HTERT RPE-1 (cell line): Measurements from ENCODE around the gene SLC25A28.

Experiments
- in situ Hi-C: fragments of 300-500 bp; cut with MboI; formaldehyde crosslinking; loops from 4 replicates; pipeline ENCODE4 v1.14.3; 2020; ENCODE audit warnings: low sequenced_read_pairs

Gene SLC25A28, protein sequence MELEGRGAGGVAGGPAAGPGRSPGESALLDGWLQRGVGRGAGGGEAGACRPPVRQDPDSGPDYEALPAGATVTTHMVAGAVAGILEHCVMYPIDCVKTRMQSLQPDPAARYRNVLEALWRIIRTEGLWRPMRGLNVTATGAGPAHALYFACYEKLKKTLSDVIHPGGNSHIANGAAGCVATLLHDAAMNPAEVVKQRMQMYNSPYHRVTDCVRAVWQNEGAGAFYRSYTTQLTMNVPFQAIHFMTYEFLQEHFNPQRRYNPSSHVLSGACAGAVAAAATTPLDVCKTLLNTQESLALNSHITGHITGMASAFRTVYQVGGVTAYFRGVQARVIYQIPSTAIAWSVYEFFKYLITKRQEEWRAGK

GRCh38 chr10:99619851-99620710 is at the start of gene SLC25A28:
SLC25A28 (minus strand) TSS chr10:99620439; CDS start chr10:99620335, 104 bp downstream.
- in situ Hi-C loops: no loop called here

- in situ Hi-C loops: no loop called here
Observed at GRCh38 chr10:99667108-99667751, 47.0 kb upstream of the SLC25A28 start.

DNA sequence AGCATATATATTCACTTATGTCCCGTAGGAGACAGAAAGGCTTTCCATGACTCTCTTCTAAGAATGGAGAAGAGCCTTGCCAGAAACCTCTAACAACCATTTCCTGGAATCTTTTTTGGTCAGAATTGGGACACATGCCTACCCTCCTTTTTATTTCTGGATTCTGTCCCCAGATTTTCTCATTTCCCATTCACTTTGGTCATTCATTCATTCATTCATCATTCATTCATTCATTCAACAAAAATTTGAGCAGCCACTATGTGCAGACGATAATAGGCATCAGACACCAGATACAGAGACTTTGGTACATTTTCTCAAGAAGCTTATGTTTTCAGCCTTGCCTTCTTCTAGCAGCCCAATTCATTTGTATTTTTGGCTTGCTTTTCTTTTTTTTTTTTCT is 45.1 kb upstream of the SLC25A28 start:
- in situ Hi-C loops: no loop called here

DNA sequence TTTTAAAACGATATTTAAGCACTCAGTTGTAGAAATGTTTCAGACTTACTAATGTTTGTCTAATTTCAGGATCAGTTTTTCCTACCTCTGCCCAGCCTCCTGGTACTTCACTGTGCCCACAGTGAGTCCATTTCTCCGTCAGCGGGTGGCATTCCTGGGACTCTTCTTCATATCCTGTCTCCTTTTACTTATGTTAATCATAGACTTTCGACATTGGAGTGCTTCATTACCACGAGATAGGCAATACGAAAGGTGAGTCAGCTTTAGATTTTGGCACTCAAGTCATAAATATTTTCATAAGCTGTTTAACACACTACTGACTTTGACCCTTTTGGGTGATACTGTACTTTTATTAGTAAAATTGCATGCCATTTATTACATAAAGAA is 41.1 kb upstream of the SLC25A28 start:
- in situ Hi-C loops: no loop called here

DNA sequence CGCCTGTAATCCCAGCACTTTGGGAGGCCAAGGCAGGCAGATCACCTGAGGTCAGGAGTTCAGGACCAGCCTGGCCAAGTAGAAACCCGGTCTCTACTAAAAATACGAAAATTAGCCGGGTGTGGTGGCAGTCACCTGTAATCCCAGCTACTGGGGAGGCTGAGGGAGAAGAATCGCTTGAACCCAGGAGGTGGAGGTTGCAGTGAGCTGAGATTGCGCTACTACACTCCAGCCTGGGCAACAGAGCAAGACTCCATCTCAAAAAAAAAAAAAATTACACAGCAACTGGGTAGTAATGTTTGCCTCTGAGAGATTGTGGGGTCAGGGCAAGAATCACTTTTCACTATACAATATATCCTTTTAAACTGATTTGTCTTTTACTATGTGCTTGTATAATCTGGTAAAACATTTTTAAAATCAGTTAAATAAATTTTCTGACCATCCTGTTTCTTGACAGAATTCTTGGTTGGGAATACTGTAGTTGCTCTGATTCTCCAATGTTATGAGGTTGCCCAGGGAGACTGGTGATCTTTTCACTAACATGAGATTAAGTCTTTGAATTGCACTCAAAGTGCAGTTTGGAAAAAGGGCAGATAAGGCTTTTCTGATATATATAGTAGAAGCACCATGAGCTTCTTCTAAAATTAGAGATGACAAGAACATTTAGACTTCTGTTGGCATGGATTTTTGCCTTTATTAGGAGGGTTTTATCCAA is 40.6 kb upstream of the SLC25A28 start:
- in situ Hi-C loops: no loop called here

DNA sequence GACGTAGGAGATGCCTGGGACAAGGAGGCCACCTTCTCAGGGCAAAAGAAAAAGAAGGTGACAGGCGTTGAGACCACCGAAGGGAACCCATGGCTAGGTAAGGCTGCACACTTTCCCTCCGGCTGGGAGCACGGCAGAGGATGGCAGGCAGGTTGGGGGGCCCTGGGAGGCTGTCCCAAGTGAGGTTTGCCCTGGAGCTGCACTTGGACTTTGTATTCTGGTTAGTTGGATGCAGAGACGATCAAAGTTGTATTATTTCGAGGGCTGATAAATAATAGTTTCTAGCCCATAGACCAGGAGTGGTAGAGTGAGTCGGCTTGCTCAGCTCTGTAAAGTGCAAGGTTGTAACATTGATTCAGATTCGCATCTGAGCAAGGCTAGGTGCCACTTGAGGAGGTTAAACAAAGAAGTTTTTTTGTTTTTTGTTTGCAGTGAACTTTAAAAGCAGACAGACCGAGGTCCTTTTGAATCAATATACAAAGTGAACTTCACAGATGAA is 39.7 kb upstream of the SLC25A28 start:
- in situ Hi-C loops: no loop called here

- in situ Hi-C loops: no loop called here
Observed at GRCh38 chr10:99659031-99659867, 39.0 kb upstream of the SLC25A28 start, which contains the start of gene ENTPD7. ENTPD7 (plus strand) TSS chr10:99659509; CDS start chr10:99659957, 448 bp downstream.

DNA sequence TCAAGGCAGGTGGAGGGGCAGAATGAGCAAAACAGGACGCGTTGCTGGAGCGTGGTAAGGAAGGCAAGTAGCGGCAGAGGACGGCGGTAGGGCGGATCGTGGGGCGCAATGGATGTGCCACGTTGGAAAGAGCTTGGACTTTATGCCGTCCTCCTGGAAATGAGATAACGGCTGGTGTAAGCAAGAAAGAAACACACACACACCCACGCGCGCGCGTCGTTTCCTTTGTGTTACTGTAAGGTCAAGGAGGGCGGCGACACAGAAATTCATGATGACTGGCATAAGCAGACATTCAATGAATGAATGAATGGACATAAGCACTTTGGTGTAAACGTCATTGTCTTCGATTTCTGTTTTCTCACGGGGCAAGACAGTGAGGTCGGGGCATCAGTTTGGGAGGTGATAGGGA is 38.4 kb upstream of the SLC25A28 start:
- in situ Hi-C loops: no loop called here

GRCh38 chr10:99656199-99657064 is 36.2 kb upstream of the SLC25A28 start:
- in situ Hi-C loops: no loop called here

- in situ Hi-C loops: no loop called here
Observed at GRCh38 chr10:99654390-99655175, 34.3 kb upstream of the SLC25A28 start.

- in situ Hi-C loops: no loop called here
Observed at GRCh38 chr10:99652800-99653390, 32.7 kb upstream of the SLC25A28 start.

DNA sequence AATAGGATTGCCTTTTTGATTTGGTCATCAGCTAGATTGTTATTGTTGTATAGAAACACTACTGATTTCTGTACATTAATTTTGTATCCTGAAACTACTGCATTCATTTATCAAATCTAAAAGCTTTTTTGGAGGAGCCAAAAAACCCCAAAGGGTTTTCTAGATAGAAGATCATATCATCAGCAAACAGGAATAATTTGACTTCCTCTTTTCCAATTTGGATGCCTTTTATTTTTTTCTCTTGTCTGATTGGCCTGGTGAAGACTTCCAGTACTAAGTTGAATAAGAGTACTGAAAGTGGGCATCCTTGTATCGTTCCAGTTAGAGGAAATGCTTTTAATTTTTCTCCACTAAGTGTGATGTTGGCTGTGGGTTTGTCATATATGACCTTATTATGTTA is 28.5 kb upstream of the SLC25A28 start:
- in situ Hi-C loops: no loop called here

- in situ Hi-C loops: no loop called here
Observed at GRCh38 chr10:99647601-99648151, 27.4 kb upstream of the SLC25A28 start.

DNA sequence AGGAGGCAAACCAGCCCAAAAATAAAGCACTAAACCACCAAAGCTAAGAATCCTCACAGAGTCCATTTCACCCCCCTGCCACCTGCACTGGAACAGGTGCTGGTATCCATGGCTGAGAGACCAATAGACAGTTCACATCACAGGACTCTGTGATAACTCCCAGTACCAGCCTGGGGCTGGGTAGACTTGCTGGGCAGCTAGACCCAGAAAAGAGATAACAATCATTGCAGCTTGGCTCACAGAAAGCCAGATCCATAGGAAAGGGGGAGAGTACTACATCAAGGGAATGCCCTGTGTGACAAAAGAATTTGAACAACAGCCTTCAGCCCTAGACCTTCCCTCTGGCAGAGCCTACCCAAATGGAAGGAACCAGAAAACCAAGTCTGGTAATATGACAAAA is 13.6 kb upstream of the SLC25A28 start:
- in situ Hi-C loops: no loop called here

DNA sequence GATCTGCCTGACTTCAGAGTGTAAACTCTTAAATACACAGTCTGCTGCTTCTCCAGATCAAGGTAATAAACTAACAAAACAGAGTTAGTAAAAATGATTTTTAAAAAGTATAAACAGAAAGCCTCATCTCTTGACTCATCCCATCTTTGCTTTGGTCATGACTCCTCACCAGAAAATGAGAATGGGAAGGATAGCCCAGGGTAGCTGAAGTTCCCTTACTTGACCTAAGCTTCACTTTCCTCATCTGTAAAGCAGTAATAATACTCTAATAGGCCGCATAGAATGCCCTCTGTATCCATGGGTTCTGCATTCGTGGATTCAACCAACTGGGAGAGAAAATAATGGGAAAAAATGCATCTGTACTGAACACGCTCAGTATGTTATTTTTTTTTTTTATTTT is 11.3 kb upstream of the SLC25A28 start:
- in situ Hi-C loops: no loop called here

- in situ Hi-C loops: no loop called here
Observed at GRCh38 chr10:99630991-99631390, 10.8 kb upstream of the SLC25A28 start.

DNA sequence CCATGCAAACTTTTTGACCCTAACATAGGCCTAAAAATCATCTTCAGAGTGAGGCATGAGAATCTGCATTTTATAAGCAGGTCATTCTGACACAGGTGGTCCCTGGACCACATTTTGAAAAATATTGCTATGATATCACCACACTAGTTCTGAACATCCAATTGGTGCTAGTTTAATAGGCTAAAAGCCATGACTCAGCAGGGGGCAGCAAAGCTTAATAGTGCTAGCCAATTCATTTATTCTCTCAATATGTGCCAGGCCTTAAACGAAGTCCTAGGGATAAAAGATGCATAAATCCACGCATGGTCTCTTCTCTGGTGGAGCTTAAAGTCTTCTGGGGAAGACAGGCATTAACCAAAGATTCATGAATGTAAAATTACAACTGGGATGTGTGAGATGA is 10.2 kb upstream of the SLC25A28 start:
- in situ Hi-C loops: no loop called here
